ENCODE results near the gene VPS8. TPM values are rescaled to one million over a fixed set of nuclear protein-coding genes. Genes with fewer than 3 reads are reported as not detected.
"Not testable (repeated sequence)": the region's sequence is repeated elsewhere in the genome, so short reads cannot be mapped to it uniquely, and the experiment has no call there.

VPS8 gene
- total RNA-seq, 1 experiment from 2014 or later = 29.4 TPM

DNA sequence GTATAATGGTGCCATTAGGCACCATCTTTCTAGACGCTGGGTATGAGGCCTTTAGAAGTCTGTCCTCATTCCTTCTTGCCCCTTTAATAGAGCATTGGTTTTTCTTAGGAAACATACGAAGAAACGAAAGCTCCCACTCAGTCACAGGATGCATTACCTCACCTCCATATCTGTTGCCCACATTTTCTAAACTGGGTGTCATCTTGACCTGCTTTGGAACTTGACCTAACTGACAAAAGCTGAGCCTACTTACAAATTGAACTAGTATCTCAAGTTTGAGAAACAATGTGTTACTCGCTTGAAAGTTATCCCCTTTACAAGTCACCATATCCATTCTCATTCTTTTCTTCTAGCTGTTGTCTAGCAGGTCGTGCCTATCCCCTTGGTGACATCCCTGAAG is 102.7 kb downstream of the VPS8 start:
- DNase-seq (ENCODE audit: low read depth) = no peak

DNA sequence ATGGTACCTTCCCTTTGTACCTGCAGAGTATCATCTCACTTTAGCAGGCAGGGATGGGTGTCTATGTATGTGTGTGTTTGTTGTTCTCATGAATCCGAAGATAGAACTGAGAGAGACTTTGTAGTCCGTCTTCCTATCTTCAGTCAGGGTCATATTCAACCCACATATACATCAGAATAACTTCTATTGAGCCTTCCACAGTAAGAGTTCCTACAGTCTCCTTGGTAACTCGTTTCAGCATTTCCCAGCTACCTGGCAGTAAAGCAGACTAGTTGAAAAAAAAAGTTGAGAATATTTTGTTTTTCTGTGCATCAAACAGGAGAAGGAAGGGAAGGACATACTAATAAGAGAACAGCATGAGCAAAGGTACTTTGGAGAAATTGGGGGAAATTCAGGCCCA is 106.8 kb downstream of the VPS8 start:
- no peak for DNase-seq (ENCODE audit: low read depth)

DNA sequence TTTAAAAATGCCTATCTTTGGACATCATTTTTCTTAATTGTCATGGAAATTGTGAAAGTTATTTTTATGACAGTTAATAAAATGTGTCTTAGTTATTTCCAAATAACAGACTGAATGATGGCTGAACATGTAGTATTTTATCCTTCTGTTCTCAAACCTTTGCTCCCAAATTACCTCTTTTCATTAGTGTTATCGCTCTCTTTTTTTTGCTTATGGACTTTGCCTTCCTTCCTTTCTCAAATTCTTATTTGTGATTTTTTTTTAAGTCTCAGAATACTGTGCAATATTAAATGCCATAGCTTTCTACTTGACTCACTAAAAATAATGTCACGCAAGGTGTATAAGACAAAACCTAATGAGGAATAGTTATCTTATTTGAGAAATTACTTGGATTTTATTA is 107.7 kb downstream of the VPS8 start:
- DNase-seq (ENCODE audit: low read depth) = no peak

DNA sequence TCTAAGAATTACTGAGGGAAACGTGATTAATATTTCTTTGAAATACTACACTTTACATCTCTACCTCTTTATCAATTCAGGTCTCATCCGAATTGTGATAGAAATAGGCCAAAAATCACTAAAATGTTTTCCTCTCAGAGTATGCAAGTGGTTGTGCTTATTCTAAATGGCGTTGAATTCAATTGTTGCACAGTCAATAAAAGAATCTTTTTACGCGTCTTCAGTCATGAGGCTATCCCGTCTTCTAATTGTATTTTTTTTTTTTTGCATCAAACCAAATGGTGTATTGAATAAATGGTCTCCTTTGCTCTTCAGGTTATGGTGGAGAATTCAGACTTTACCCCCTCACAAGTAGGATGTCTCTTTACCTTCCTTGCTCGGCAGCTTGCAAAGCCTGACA is 112.6 kb downstream of the VPS8 start:
- DNase-seq (ENCODE audit: low read depth) = no peak

DNA sequence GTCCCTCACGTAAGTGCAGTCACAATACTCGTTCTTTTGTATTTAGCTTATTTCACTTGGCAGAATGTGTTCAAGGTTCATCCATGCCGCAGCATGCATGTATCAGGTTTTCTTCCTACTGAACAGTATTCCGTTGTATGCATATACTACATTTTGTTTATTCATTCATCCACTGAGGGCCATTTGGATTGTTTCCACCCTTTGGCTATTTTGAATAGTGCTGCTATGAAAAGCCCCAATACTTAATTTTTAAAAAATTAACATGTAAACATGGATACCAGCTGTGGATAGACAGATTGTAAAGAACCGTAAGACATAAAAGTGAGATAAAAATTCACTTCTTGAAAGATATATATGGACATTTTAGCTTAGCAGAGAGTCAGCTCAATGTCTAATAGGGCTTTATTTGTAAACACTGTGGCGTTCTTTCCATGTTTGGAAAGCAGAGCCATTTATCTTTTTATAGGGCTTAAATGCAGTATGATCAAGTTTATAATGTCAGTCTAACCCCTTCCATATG is 115.9 kb downstream of the VPS8 start:
- no peak for DNase-seq (ENCODE audit: low read depth)

DNA sequence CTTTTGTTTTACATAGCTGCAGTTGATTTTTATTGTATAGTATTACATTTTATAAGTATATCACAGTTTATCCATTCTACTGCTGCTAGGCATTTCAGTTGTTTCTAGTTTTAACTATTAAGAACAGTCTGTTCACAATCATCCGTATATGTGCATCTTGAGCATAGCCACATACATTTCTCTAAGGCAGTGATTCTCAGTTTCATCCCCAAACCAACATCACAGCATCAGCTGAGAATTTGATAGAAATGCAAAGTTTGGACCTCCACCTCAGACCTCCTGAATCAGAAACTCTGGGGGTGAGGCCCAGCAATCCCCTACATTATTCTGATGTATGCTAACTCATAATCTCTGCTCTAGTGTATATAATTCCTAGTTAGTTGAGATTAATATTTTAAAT is 120.8 kb downstream of the VPS8 start:
- DNase-seq (ENCODE audit: low read depth) = no peak

DNA sequence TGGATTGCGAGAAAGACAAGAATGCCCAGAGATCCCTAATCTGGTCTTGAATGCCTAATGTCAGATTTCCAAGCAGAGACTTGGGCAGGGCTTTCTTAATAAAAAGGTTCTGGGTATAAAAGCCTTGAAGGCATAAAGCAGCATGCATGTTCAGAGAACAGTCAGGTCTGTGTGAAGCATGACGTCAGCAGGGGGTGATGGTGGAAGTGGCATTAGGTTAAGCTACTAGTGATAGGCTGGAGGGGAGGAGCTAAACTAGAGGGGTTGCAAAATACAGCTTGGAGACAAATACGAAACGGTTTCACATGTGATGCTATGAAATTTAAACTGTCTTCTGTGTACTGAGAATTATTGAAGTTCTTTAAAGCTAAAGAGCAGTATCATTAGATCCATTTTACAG is 125.6 kb downstream of the VPS8 start:
- no peak for DNase-seq (ENCODE audit: low read depth)

GRCh38 chr3:184941408-184941807 is 129.4 kb downstream of the VPS8 start:
- DNase-seq (ENCODE audit: low read depth) = no peak

GRCh38 chr3:184942735-184943134 is 130.8 kb downstream of the VPS8 start:
- no peak for DNase-seq (ENCODE audit: low read depth)

DNA sequence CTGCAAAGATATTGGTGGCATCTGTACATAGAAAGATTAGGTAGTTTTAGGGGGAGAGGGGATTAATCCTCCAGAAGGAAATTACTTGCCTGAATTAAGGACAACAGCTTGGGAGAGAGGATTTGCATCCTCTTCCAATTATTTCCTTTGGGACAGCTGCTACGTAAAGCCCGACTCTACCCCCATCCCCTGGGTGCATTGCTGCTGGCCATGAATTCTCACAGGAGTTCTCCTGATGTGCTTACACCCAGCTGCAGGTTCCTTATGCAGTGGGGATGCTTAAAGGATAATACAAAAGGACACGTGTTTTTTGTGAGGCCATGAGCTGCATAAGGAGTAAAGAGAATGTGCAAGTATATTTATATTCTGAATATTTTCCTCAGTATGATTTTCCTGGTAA is 132.3 kb downstream of the VPS8 start:
- DNase-seq (ENCODE audit: low read depth) = no peak

DNA sequence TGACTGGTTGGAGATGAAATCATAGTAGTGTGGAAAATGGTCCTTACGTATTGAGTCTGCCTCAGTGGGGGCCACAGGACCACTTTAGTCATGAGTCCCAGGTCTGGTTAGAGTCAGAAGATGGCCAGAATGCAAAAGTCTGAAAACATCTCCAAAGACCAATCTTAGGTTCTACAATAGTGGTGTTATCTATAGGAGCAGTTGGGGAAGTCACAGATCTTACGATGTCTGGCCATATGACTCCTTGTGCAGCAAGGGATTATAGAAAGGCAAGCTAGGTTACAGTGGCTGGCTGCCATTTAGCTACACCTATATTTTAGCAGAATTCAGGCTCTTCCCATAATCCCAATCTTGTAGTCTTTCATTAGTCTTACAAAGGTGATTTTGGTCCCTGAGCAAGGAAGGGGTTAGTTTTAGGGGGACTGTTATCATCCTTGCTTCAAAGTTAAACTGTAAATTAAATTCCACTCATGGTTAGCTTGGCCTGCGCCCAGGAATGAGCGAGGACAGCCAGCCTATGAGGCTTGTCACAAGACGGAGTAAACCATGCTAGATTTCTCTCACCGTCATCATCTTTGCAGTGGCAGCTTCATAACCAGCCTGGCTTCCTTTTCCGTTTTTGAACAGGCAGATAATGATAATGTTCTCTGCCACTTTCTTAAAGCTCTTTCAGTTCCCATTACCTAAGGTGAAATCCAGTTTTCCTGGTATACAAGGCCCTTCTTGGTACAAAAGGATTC is 134.1 kb downstream of the VPS8 start:
- DNase-seq (ENCODE audit: low read depth) = no peak

DNA sequence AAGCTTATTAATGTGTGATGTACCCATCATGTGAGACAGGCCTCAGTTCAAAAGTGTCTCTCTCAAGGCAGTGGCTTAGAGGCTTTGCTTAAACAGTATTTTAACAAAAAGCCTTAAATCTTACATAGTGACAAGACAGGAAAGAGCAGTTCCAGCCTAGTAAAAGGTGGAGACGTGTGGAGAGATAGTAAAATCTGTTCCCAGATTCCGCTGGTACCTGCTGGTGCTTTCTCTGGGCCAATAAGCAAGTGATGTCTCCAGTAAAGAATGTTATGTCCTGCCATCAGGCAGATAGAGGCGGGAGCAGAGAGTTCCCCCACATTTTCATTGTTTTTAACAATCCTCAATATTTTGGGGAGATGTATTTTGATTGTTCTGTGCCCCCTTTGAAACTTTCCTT is 135.0 kb downstream of the VPS8 start:
- no peak for DNase-seq (ENCODE audit: low read depth)

DNA sequence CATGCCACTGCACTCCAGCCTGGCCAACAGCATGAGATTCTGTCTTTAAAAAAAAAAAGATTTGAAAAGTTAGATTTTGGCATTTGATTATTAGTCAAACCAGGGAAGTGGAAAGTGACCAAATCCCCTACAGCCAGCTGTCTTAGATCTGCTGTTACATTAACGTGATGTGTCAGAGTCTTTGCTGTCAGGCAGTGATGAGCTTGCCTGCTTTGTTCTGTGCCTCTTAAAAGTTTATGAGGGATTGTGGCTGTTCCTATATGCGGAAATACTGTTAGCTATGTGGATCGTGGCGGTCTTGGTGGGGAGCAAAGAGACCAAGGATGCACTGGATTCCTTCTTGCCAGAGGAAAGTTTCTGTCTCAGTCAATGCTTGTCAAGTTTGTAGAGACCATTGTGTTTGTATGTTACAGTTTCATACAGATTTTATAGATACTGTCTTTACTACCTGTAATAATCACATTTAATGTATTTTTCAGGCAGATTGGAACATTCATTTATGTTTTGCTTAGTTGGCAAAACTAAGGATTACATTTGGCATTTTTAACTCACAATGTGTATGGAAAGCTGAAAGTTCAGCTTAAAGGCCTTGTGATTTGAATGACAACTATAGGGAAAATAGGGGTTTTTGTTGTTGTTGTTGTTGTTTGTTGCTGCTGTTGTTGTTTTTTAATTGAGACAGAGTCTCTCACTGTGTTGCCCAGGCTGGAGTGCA is 137.4 kb downstream of the VPS8 start:
- DNase-seq (ENCODE audit: low read depth) = no peak

DNA sequence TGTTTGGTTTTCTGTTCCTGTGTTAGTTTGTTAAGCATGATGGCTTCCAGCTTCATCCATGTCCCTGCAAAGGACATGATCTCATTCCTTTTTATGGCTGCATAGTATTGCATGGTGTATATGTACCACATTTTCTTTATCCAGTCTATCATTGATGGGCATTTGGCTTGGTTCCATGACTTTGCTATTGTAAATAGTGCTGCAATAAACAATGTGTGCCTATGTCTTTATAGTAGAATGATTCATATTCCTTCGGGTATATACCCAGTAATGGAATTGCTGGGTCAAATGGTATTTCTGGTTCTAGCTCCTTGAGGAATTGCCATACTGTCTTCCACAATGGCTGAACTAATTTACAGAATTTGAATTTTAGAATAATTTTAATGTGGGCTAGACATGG is 138.8 kb downstream of the VPS8 start:
- not testable (repeated sequence) for DNase-seq (ENCODE audit: low read depth)

GRCh38 chr3:184952671-184953070 is 140.7 kb downstream of the VPS8 start:
- DNase-seq (ENCODE audit: low read depth) = peak; percentile 33

- no peak for DNase-seq (ENCODE audit: low read depth)
Measured at GRCh38 chr3:184953401-184953800, 141.4 kb downstream of the VPS8 start.

DNA sequence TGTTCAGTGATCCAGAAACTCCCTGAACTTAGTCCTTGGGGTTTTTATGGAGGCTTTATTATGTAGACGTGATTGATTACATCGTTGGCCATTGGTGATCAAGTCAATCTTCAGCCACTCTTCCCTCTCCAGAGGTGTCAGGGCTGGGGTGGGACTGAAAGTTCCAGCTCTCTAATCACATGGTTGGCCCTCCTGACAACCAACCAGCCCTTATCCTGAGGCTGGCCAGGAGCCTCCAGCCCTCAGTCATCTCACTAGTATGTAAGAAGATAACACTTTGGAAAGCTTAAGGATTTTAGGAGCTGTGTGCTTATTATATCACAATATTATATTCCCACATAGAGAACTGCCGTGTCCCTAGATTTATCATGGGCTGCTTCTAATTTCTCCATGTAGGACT is 142.3 kb downstream of the VPS8 start:
- no peak for DNase-seq (ENCODE audit: low read depth)

DNA sequence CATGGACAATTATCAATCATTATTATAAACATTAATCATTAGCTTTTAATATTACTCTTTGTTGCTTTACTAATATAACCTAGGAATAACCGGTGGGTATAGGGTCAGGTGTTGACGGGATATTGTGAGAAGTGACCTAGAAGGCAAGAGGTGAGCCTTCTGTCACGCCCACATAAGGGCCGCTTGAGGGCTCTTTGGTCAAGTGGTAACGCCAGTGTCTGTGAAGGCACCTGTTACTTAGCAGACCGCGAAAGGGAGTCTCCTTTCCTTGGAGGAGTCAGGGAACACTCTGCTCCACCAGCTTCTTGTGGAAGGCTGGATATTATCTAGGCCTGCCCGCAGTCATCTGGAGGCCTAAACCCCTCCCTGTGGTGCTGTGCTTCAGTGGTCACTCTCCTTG is 142.9 kb downstream of the VPS8 start:
- not testable (repeated sequence) for DNase-seq (ENCODE audit: low read depth)

GRCh38 chr3:184965639-184966430 is 153.9 kb downstream of the VPS8 start:
- no peak for DNase-seq (ENCODE audit: low read depth)

DNA sequence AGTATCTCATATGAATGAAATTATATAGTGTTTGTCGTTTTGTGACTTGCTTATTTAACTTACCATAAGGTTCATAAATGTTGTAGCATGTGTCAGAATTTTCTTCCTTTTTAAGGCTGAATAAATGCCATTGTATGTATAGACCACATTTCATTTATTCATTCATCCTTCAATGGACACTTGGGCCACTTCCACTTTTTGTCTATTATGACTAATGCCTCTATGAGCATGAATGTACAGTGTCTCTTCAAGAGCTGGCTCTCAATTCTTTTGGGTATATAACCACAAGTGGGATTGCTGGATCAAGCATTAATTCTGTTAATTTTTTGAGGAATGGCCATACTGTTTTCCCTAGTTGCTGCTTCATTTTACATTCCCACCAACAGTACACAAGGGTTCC is 156.1 kb downstream of the VPS8 start:
- DNase-seq (ENCODE audit: low read depth) = no peak

DNA sequence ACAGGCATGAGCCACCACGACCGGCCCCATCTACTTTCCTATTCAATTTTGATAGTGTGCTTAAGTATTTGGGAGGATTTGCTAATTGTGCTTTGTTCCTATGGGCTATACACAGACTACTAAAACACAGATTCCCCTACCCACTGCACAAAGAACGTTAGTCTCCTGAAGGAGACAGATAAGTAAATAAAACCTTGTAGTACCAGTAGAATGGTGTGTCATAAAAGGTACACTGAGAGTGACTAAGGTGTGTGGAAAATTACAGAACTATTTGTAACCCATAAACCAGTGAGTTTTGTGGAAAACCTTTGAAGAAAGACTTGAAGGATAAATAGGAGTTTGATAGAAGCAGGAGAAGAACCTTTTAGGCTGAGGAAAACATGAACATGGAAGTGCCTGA is 158.2 kb downstream of the VPS8 start:
- no peak for DNase-seq (ENCODE audit: low read depth)

DNA sequence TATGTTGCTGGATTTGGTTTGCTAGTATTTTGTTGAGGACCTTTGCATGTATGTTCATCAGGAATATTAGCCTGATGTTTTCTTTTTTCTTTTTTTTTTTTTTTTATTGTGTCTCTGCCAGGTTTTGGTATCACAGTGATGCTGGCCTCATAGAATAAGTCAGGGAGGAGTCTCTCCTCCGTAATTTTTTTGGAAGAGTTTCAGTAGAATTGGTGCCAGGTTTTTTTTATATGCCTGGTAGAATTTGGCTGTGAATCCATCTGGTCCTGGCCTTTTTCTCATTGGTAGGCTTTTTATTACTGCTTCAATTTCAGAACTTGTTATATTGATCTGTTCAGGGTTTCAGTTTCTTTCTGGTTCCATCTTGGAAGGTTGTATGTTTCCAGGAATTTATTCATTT is 165.8 kb downstream of the VPS8 start:
- no peak for DNase-seq (ENCODE audit: low read depth)

Data from LHCN-M2 (cell line).